ENCODE data around the gene LONRF2.
"Not testable (repeated sequence)": the region's sequence is repeated elsewhere in the genome, so short reads cannot be mapped to it uniquely, and the experiment has no call there.

LONRF2 gene

DNA sequence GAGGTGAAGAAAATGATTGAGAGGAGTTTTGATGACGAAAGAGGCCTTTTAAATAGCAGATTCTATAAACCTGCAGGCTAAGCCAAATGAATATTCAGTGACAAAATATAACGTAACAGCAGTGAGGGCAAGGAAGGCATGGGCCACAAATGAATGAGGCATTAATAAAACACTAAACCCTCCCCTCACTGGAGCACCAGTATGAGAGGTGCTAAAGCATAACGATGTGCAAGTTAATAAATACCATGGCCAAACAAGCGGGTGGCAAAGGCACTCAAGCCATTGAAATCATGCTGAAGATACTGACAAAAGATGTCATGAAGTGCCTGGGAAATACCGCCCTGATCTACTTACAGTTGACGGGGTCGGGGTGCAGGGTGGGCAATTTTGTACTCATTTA is 30.2 kb upstream of the LONRF2 start:
- H3K4me3 ChIP-seq (ENCODE audit: low read depth in 1 of 2, low read length in 1 of 2) = no peak overlapping the region
- no peaks in the 10 kb centered on the region for H3K27me3 ChIP-seq
- no peaks in the 10 kb centered on the region for H3K4me1 ChIP-seq (ENCODE audit: control insufficient read depth in 1 of 2, insufficient read depth in 1 of 2, low read depth in 1 of 2, low read length in 1 of 2)
- H3K27ac ChIP-seq = no peak overlapping the region
- H3K9me3 ChIP-seq = no peaks in the 10 kb centered on the region
- TF ChIP-seq, protein P1, sequence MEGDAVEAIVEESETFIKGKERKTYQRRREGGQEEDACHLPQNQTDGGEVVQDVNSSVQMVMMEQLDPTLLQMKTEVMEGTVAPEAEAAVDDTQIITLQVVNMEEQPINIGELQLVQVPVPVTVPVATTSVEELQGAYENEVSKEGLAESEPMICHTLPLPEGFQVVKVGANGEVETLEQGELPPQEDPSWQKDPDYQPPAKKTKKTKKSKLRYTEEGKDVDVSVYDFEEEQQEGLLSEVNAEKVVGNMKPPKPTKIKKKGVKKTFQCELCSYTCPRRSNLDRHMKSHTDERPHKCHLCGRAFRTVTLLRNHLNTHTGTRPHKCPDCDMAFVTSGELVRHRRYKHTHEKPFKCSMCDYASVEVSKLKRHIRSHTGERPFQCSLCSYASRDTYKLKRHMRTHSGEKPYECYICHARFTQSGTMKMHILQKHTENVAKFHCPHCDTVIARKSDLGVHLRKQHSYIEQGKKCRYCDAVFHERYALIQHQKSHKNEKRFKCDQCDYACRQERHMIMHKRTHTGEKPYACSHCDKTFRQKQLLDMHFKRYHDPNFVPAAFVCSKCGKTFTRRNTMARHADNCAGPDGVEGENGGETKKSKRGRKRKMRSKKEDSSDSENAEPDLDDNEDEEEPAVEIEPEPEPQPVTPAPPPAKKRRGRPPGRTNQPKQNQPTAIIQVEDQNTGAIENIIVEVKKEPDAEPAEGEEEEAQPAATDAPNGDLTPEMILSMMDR (IDR thresholded peaks at IDR 0.05) = no peak
- no peaks in the 10 kb centered on the region for H3K36me3 ChIP-seq

DNA sequence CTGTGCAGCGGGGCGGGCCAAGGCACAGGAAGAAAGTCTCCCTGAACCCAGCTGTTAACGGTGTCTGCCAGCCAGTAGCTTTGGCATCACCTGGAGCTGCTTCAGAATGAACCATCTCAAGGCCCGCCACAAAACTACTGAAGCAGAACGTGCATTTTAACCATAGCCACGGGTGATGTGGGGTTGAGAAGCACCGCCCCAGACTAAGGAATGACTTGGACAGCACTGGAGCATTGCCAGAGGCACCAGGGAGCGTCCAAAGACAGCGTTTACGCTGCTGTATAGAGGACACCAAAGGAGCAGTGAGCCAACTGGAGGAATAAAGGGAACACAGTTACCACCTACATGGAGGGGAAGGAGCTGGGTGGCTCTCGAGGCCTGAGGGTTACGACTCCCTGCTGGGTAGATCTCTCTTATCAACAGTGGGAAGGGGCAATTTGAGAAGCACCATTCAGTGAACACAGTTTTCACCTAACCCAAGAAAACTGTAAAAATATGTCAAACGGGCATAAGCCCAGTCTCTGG is 28.4 kb upstream of the LONRF2 start:
- Histone ChIP-seq H3K9me3 (no peaks in the 10 kb centered on the region), H3K27me3 (no peaks in the 10 kb centered on the region), H3K4me1 (ENCODE audit: control insufficient read depth in 1 of 2, insufficient read depth in 1 of 2, low read depth in 1 of 2, low read length in 1 of 2) (no peaks in the 10 kb centered on the region), H3K36me3 (no peaks in the 10 kb centered on the region), H3K27ac (no peak overlapping the region), H3K4me3 (ENCODE audit: low read depth in 1 of 2, low read length in 1 of 2) (no peak overlapping the region)
- TF ChIP-seq, protein P1 (IDR thresholded peaks at IDR 0.05) = no peak

DNA sequence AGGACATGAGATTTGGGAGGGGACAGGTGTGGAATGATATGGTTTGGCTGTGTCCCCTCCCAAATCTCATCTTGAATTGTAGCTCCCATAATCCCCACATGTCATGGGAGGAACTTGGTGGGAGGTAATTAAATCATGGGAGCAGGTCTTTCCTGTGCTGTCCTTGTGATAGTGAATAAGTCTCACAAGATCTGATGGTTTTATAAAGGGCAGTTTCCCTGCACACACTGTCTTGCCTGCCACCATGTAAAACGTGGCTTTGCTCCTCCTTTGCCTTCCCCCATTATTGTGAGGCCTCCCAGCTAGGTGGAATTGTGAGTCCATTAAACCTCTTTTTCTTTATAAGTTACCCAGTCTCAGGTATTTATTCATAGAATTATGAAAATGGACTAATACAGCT is 22.8 kb upstream of the LONRF2 start:
- H3K4me3 ChIP-seq (ENCODE audit: low read depth in 1 of 2, low read length in 1 of 2); H3K27ac ChIP-seq; H3K4me1 ChIP-seq (ENCODE audit: control insufficient read depth in 1 of 2, insufficient read depth in 1 of 2, low read depth in 1 of 2, low read length in 1 of 2); H3K36me3 ChIP-seq; H3K27me3 ChIP-seq; H3K9me3 ChIP-seq: not testable (repeated sequence)

DNA sequence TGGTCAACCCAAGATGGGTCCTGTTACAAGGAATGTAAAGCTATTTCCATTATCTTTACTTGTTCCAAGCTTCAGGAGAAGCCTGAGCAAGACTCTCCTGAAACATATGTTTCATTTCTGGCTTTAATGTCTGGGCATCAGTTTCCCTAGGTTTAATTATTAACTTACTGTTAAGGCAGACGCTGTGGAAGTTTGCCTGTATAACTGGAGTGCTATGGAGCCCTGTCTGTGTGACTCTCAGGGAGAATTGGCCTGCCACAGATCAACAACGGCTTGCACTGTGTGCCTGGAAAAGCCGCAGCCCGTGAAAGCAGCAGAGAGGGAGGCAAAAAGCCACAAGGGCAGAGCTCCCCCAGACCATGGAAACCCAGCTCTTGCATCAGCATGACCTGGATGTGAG is 22.1 kb upstream of the LONRF2 start:
- no peaks in the 10 kb centered on the region for H3K9me3 ChIP-seq
- peaks cover 9% of the 10 kb centered on the region for H3K27me3 ChIP-seq
- H3K27ac ChIP-seq = no peak overlapping the region
- H3K4me3 ChIP-seq (ENCODE audit: low read depth in 1 of 2, low read length in 1 of 2) = no peak overlapping the region
- TF ChIP-seq, protein P1 (IDR thresholded peaks at IDR 0.05) = no peak
- H3K36me3 ChIP-seq = no peaks in the 10 kb centered on the region
- H3K4me1 ChIP-seq (ENCODE audit: control insufficient read depth in 1 of 2, insufficient read depth in 1 of 2, low read depth in 1 of 2, low read length in 1 of 2) = no peaks in the 10 kb centered on the region

DNA sequence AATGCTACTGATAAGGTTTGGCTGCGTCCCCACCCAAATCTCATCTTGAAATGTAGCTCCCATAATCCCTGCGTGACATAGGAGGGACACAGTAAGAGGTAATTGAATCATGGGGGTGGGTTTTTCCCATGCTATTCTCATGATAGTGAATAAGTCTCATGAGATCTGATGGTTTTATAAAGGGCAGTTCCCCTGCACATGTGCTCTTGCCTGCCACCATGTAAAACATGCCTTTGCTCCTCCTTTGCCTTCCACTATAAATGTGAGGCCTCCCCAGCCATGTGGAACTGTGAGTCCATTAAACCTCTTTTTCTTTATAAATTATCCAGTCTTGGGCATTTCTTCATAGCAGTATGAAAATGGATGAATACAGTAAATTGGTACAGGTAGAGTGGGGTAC is 20.2 kb upstream of the LONRF2 start:
- not testable (repeated sequence) for H3K4me1 ChIP-seq (ENCODE audit: control insufficient read depth in 1 of 2, insufficient read depth in 1 of 2, low read depth in 1 of 2, low read length in 1 of 2)

GRCh38 chr2:100339823-100340222 is 17.5 kb upstream of the LONRF2 start:
- TF ChIP-seq, protein P1 (IDR thresholded peaks at IDR 0.05) = no peak

More for the DNA sequence above, 20.2 kb upstream of the LONRF2 start:
- H3K9me3 ChIP-seq; H3K36me3 ChIP-seq; H3K4me3 ChIP-seq (ENCODE audit: low read depth in 1 of 2, low read length in 1 of 2); H3K27ac ChIP-seq: not testable (repeated sequence)
- peaks cover 17% of the 10 kb centered on the region for H3K27me3 ChIP-seq

DNA sequence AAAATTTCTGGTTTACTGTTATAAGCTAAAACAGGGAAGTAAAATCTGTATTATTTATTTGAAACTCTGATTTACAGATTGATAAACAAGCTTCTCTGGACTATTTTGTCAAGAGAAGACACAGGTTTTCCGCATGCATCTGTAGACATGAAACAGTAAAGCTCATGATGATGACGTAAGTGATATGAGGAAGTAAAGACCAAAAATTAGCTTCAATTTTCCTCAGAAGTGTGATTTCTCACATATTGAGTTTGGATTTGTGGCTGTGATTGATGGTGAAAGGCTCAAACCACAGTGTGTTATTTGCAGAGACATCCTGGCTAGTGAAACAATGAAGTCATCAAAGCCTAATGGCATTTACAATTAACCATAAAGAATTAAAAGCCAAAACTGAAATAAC is 12.6 kb upstream of the LONRF2 start:
- Histone ChIP-seq H3K9me3 (no peaks in the 10 kb centered on the region), H3K27me3 (peaks cover 20% of the 10 kb centered on the region), H3K27ac (no peak overlapping the region), H3K36me3 (no peaks in the 10 kb centered on the region), H3K4me3 (ENCODE audit: low read depth in 1 of 2, low read length in 1 of 2) (no peak overlapping the region), H3K4me1 (ENCODE audit: control insufficient read depth in 1 of 2, insufficient read depth in 1 of 2, low read depth in 1 of 2, low read length in 1 of 2) (no peaks in the 10 kb centered on the region)
- TF ChIP-seq, protein P1 (IDR thresholded peaks at IDR 0.05) = no peak

More at GRCh38 chr2:100339823-100340222, 17.5 kb upstream of the LONRF2 start:
- no peaks in the 10 kb centered on the region for H3K36me3 ChIP-seq
- no peak overlapping the region for H3K4me3 ChIP-seq (ENCODE audit: low read depth in 1 of 2, low read length in 1 of 2)
- no peak overlapping the region for H3K27ac ChIP-seq
- peaks cover 17% of the 10 kb centered on the region for H3K27me3 ChIP-seq
- H3K9me3 ChIP-seq = no peaks in the 10 kb centered on the region
- H3K4me1 ChIP-seq (ENCODE audit: control insufficient read depth in 1 of 2, insufficient read depth in 1 of 2, low read depth in 1 of 2, low read length in 1 of 2) = no peaks in the 10 kb centered on the region

All from neutrophil (primary cell).